Panc1 (cell line): ENCODE results near the gene LHFPL4. TPM values are rescaled to one million over a fixed set of nuclear protein-coding genes. Genes with fewer than 3 reads are reported as not detected.

Experiments used
- ATAC-seq: fragments of 200-7000 bp; cut with Tn5 transposase; 2 replicates; pipeline ENCODE4 v1.9.1; 2020; ENCODE audit warnings: mild to moderate bottlenecking, moderate library complexity
- BruUV-seq: library from RNA; stranded (reverse); fragments of 400-500 nt; replicated peaks from 2 replicates; lab custom pipeline; 2021; lab: Mats Ljungman, UMichigan
- CTCF ChIA-PET: fragments of 300-600 bp; sonication (Branson Sonifier 250); formaldehyde crosslinking; loops from one replicate; lab custom pipeline; 2022; ENCODE audit warnings: antibody characterized with exemption; lab: Charles Lee
- POLR2A ChIA-PET: fragments of 300-600 bp; sonication (Branson Sonifier 250); formaldehyde crosslinking; loops from one replicate; lab custom pipeline; 2022; ENCODE audit warnings: antibody characterized with exemption; lab: Charles Lee
- DNase-seq: peaks from one replicate; pipeline ENCODE4 v3.0.0-alpha.2; 2010; ENCODE audit warnings: low read depth, low spot score
- H3K27ac ChIP-seq: 2 replicates; pipeline ENCODE4 v1.5.1; 2011; ENCODE audit warnings: mild to moderate bottlenecking, low read length, inconsistent platforms
- H3K27me3 ChIP-seq: fragments of 200-500 bp; sonication (Bioruptor generic); 2 replicates; pipeline ENCODE4 v1.6.0; 2014; ENCODE audit warnings: low read length, inconsistent platforms; ENCODE audit not compliant: control insufficient read depth, insufficient read depth
- H3K36me3 ChIP-seq: fragments of 200-500 bp; sonication (Bioruptor generic); 2 replicates; pipeline ENCODE4 v1.5.1; 2014; ENCODE audit warnings: inconsistent platforms, mild to moderate bottlenecking, low read length, moderate library complexity; ENCODE audit not compliant: control insufficient read depth, insufficient read depth
- H3K4me1 ChIP-seq: 2 replicates; pipeline ENCODE4 v1.5.1; 2011; ENCODE audit warnings: inconsistent platforms, mild to moderate bottlenecking, low read length, moderate library complexity; ENCODE audit not compliant: control insufficient read depth, insufficient read depth
- H3K4me3 ChIP-seq, 2 experiments: 2 replicates each; pipeline ENCODE4 v1.5.1; 2011 to 2012; ENCODE audit warnings: low read depth in 2 of 2, low read length in 2 of 2, mild to moderate bottlenecking in 2 of 2, inconsistent platforms in 1 of 2, moderate library complexity in 1 of 2
- H3K9me3 ChIP-seq: fragments of 200-500 bp; sonication (Bioruptor generic); 2 replicates; pipeline ENCODE4 v1.5.1; 2014; ENCODE audit warnings: low read depth, mild to moderate bottlenecking, inconsistent platforms, low read length, moderate library complexity; ENCODE audit not compliant: control insufficient read depth, insufficient read depth
- POLR2AphosphoS5 ChIP-seq: IDR thresholded peaks from 2 replicates; pipeline ENCODE4 v1.6.1; 2012; ENCODE audit warnings: mild to moderate bottlenecking, low read depth, low read length, moderate library complexity
- SIN3A ChIP-seq: IDR thresholded peaks from 2 replicates; pipeline ENCODE4 v1.6.1; 2012; ENCODE audit warnings: low read depth, mild to moderate bottlenecking, low read length, moderate library complexity, borderline replicate concordance; ENCODE audit not compliant: insufficient read depth
- TCF7L2 ChIP-seq: IDR thresholded peaks from 2 replicates; pipeline ENCODE4 v1.6.1; 2011; ENCODE audit warnings: mild to moderate bottlenecking, low read depth, low read length, inconsistent platforms
- in situ Hi-C: cut with HindIII; loops from 2 replicates; pipeline ENCODE4 v1.10.0; 2016; ENCODE audit warnings: low sequenced_read_pairs, low pct_unique_long_range_greater_than_20kb
- intact Hi-C: fragments of 100-400 bp; cut with micrococcal nuclease; formaldehyde crosslinking; loops from one replicate; pipeline ENCODE4 v1.10.0; 2022; ENCODE audit not compliant: unreplicated experiment
- total RNA-seq: library from RNA; stranded (reverse); gene quantifications from one replicate; pipeline ENCODE4 v1.2.1, GENCODE V29; 2021; ENCODE audit not compliant: unreplicated experiment
- TF ChIP-seq, protein P1 (sequence below), 2 experiments: IDR thresholded peaks; 2 replicates each; pipeline ENCODE4 v1.6.1; 2011 to 2012; ENCODE audit warnings: low read depth in 2 of 2, control low read depth in 1 of 2, low read length in 1 of 2, mild to moderate bottlenecking in 1 of 2, moderate library complexity in 1 of 2; ENCODE audit not compliant: insufficient read depth in 1 of 2
- TF ChIP-seq, protein P2 (sequence below): fragments of 450-650 bp; IDR thresholded peaks from 2 replicates; pipeline ENCODE4 v1.5.1; 2017; ENCODE audit warnings: mild to moderate bottlenecking

LHFPL4 gene
- total RNA-seq, 1 experiment from 2014 or later, result not detected

DNA sequence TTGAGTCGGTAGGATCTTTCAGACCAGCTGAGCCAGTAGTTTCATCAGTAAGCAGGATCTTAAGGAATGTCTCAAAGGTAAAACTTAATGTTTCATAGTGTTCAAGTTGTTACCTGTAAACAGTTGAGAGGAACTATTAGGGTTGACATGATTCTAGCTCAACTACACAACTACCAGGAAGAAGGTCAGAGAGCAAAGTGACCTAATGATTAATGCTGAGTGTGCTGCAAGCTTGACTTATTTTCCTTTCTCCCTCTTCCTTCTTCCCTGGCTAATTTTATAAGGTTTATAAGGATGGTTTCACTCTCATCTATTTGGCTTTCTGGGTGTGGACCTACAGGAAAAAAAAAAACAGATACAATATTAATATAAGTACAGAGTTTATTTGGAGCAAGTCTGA is 30.2 kb upstream of the LHFPL4 start:
- DNase-seq, result no peak
- H3K4me3 ChIP-seq, result no peak overlapping the region
- no peaks in the 10 kb centered on the region for H3K4me1 ChIP-seq
- ATAC-seq, result no peak
- ChIA-PET CTCF (no interaction called here), POLR2A (no interaction called here)
- no peaks in the 10 kb centered on the region for H3K9me3 ChIP-seq
- no peaks in the 10 kb centered on the region for H3K27me3 ChIP-seq
- intact Hi-C loops, result no loop called here
- no peak overlapping the region for H3K27ac ChIP-seq
- H3K36me3 ChIP-seq, result no peaks in the 10 kb centered on the region
- TF ChIP-seq TCF7L2, result no peak
- no peak for TF ChIP-seq SIN3A
- no peak for TF ChIP-seq POLR2AphosphoS5
- TF ChIP-seq, protein P1, sequence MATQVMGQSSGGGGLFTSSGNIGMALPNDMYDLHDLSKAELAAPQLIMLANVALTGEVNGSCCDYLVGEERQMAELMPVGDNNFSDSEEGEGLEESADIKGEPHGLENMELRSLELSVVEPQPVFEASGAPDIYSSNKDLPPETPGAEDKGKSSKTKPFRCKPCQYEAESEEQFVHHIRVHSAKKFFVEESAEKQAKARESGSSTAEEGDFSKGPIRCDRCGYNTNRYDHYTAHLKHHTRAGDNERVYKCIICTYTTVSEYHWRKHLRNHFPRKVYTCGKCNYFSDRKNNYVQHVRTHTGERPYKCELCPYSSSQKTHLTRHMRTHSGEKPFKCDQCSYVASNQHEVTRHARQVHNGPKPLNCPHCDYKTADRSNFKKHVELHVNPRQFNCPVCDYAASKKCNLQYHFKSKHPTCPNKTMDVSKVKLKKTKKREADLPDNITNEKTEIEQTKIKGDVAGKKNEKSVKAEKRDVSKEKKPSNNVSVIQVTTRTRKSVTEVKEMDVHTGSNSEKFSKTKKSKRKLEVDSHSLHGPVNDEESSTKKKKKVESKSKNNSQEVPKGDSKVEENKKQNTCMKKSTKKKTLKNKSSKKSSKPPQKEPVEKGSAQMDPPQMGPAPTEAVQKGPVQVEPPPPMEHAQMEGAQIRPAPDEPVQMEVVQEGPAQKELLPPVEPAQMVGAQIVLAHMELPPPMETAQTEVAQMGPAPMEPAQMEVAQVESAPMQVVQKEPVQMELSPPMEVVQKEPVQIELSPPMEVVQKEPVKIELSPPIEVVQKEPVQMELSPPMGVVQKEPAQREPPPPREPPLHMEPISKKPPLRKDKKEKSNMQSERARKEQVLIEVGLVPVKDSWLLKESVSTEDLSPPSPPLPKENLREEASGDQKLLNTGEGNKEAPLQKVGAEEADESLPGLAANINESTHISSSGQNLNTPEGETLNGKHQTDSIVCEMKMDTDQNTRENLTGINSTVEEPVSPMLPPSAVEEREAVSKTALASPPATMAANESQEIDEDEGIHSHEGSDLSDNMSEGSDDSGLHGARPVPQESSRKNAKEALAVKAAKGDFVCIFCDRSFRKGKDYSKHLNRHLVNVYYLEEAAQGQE (IDR thresholded peaks at IDR 0.05; ENCODE audit: insufficient read depth in 1 of 2, low read depth in 2 of 2, low read length in 1 of 2), result no peak
- TF ChIP-seq, protein P2, sequence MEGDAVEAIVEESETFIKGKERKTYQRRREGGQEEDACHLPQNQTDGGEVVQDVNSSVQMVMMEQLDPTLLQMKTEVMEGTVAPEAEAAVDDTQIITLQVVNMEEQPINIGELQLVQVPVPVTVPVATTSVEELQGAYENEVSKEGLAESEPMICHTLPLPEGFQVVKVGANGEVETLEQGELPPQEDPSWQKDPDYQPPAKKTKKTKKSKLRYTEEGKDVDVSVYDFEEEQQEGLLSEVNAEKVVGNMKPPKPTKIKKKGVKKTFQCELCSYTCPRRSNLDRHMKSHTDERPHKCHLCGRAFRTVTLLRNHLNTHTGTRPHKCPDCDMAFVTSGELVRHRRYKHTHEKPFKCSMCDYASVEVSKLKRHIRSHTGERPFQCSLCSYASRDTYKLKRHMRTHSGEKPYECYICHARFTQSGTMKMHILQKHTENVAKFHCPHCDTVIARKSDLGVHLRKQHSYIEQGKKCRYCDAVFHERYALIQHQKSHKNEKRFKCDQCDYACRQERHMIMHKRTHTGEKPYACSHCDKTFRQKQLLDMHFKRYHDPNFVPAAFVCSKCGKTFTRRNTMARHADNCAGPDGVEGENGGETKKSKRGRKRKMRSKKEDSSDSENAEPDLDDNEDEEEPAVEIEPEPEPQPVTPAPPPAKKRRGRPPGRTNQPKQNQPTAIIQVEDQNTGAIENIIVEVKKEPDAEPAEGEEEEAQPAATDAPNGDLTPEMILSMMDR, result no peak
- no TSS peak for BruUV-seq
- in situ Hi-C loops, result no loop called here

DNA sequence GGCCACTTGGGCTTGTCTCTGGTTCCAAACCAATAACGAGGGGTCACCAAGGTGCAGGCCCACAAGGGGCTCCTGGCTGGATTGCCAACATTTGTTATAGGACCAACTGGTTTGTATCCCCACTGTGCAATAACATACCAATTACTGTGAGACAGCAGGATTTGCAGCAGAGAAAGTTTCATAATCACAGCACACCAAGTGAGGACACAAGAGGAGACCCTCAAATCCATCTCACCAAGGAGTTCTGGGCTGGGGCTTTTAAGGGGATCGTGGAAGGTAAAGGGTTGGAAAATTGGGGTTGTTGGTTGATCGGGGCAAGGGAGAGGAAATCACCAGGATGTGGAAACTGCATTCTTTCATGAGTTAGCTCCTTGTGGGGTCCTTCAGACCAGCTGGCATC is 29.7 kb upstream of the LHFPL4 start:
- intact Hi-C loops (no loop called here), in situ Hi-C loops (no loop called here)
- ChIA-PET POLR2A (no interaction called here), CTCF (no interaction called here)
- Histone ChIP-seq H3K4me1 (no peaks in the 10 kb centered on the region), H3K27ac (no peak overlapping the region), H3K36me3 (no peaks in the 10 kb centered on the region), H3K4me3 (no peak overlapping the region), H3K9me3 (no peaks in the 10 kb centered on the region), H3K27me3 (no peaks in the 10 kb centered on the region)
- no peak for ATAC-seq
- no peak for DNase-seq
- no TSS peak for BruUV-seq
- TF ChIP-seq SIN3A (no peak), TCF7L2 (no peak)
- TF ChIP-seq, protein P1 (IDR thresholded peaks at IDR 0.05; ENCODE audit: insufficient read depth in 1 of 2, low read depth in 2 of 2, low read length in 1 of 2), result no peak
